ENCODE results near the gene C17orf100.

Gene C17orf100

DNA sequence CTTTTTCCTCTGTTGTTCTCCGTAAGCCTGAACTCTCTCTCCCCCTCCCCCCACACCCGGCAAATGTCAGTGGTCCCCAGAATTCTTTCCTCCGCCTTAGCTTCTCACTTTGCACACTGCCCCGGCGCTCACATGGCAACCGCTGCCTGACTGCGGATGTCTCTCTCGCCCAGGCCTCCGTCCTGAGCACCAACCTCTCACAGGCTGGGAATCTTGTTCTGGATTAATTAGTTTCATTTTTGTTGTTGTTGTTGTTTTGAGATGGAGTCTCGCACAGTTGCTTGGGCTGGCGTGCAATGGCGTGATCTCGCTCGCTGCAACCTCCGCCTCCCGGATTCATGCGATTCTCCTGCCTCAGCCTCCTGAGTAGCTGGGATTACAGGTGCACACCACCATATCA lies 16.7 kb downstream of the C17orf100 start:
- DNase-seq (ENCODE audit: low read depth in 1 of 2, low spot score in 1 of 2), result no peak

GRCh38 chr17:6668727-6669425 lies 17.3 kb downstream of the C17orf100 start:
- DNase-seq (ENCODE audit: low read depth in 1 of 2, low spot score in 1 of 2), result no peak

GRCh38 chr17:6669479-6670212 lies 18.1 kb downstream of the C17orf100 start:
- DNase-seq (ENCODE audit: low read depth in 1 of 2, low spot score in 1 of 2), result no peak

DNA sequence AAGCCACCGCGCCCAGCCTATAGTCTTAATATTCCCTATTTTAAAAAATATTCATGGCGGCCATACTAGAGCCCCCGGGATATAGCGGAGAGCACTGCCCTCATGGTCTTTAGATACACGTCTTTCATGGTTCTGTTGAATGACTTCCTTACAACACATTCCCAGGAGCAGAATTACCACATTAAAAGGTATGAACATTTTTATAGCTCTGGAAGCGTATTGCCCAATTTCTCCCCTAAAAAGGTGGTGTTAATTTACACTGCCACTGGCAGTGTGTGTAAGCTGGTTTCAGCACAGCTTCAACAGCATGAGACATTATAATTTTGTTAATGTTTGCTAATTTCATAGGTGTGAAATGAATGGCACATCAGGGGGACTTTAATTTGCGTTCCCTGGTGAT lies 19.0 kb downstream of the C17orf100 start:
- no peak for DNase-seq (ENCODE audit: low read depth in 1 of 2, low spot score in 1 of 2)

GRCh38 chr17:6670999-6671398 lies 19.4 kb downstream of the C17orf100 start:
- no peak for DNase-seq (ENCODE audit: low read depth in 1 of 2, low spot score in 1 of 2)

DNA sequence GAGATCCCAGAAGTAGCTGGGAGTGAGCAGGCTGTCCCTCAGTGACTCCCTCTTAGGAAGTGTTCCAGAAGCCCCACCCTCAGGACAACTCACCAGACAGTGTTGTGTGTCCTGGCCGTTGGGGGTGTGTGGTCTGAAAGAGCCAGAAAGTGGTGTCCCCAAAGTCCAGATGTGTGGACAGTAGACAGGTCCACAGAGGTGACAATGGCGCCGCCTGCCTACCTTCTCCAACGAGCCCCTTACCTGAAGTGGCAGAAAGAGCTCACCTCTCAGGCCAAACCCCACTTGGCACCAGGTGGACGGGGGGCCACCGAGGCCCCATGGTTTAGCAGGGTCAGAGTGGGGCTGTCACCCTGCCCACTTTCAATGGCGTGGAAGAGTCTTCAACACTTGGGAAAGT lies 19.9 kb downstream of the C17orf100 start:
- no peak for DNase-seq (ENCODE audit: low read depth in 1 of 2, low spot score in 1 of 2)

DNA sequence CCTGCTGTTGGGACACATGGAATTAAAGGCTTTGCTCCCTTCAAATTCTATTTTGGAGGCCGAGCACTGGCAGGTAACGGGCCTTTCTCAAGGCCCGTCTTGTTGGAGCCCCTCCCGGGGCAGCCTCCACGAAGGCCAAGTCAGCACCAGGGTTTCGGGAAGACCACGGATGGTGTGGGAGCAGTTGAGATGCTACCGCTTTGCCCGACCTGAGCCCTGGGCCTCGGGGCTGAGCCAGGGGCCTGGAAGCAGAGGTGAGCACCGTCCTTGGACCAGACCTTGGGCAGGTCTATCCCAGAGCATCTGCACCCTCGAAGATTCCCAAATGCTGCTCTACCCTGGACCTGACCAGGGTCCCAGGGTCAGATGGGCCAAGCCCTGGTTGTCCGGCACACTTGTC lies 23.0 kb downstream of the C17orf100 start:
- no peak for DNase-seq (ENCODE audit: low read depth in 1 of 2, low spot score in 1 of 2)

- DNase-seq (ENCODE audit: low read depth in 1 of 2, low spot score in 1 of 2), result no peak
These were observed 23.8 kb downstream of the C17orf100 start for GRCh38 chr17:6675201-6675825.

- no peak for DNase-seq (ENCODE audit: low read depth in 1 of 2, low spot score in 1 of 2)
These were observed 25.2 kb downstream of the C17orf100 start for GRCh38 chr17:6676802-6677157.

DNA sequence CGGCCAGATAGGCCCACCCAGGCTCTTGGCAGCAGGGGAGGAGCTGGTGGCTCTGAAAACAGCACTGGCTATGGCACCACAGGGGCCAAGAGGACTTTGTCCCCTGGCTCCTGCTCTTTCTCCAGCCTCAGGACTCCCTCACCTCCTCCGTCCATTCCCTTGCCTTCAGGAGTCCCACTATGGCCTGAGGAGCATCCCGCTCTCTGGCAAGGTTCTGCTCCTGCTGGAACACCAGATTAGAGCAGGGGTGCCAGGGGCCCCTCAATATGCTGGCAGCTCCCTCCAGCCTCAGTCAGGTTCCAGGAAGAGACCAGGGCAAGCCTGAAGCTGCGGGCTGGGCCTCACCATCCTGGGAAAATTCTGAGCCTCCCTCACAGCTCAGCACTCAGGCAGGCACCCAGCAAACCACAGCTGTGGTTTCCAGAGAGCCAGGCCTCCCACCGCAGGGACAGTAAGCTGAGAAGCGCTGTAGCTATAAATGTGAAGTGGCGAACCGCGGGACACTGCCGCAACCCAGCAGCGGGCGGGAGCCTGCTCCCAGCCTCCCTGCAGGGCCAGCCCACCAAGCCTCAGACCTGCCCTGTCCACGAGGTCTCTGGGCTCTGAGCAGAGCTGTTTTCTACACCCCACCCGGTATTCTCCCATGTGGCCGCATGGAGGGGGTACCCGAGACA lies 25.7 kb downstream of the C17orf100 start:
- DNase-seq (ENCODE audit: low read depth in 1 of 2, low spot score in 1 of 2), result no peak

DNA sequence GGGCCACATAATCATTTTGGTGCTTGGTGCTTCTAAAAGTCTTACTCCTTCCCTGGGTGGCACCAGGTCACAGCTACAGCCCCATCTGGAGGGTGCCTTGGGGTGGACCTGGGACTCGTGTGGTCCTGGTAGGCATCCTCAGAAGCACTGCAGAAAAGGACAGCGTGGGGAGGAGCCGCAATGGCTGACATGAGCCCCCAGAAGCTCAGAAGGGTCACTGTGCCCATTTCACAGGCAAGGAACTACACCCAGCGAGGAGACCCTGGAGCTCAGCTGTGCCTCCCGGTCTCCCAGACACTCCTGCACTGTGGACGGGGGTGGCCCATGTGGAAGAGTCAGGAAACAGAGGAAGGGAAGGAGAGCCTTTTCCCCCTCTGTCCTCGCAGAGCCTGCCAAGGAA lies 26.4 kb downstream of the C17orf100 start:
- no peak for DNase-seq (ENCODE audit: low read depth in 1 of 2, low spot score in 1 of 2)

DNA sequence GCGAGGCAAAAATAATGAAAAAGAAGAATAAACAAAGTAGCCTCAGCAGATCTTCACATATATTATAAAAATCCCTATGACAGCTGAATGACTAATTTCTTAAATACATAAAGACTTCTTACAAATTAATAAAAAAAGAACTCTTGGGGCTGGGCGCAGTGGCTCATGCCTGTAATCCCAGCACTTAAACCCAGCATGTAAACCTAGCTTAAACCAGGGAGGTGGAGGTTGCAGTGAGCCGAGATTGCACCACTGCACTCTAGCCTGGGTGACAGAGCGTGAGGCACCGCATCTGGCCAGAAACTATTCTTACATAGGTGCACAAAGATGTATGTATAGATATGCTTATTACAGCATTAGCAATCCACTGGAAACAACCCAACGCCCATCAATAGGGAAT lies 27.7 kb downstream of the C17orf100 start:
- no peak for DNase-seq (ENCODE audit: low read depth in 1 of 2, low spot score in 1 of 2)

DNA sequence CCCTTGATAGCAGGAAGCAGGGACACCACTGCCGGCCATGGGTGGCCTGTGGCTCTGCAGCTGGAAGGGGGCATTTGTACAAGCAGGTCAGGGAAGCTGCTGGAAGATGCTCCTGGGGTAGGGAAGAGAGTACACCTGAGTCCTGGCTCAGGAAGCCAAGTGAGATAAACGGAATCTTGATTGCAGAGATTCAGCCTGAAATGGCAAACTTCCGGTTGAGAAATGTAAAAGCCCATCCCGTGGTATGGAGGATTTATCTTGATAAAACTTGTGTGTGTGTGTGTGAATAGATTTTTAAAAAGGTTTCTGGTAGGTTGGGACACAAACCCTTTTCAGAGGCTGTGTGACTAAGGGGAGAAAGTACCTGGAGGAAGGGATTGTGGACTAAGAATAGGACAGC lies 29.6 kb downstream of the C17orf100 start:
- DNase-seq (ENCODE audit: low read depth in 1 of 2, low spot score in 1 of 2), result no peak

- DNase-seq (ENCODE audit: low read depth in 1 of 2, low spot score in 1 of 2), result no peak
These were observed 30.1 kb downstream of the C17orf100 start for GRCh38 chr17:6681671-6682070.

- DNase-seq (ENCODE audit: low read depth in 1 of 2, low spot score in 1 of 2), result no peak
These were observed 30.8 kb downstream of the C17orf100 start for GRCh38 chr17:6682339-6682738.

GRCh38 chr17:6683081-6683684 lies 31.6 kb downstream of the C17orf100 start:
- DNase-seq (ENCODE audit: low read depth in 1 of 2, low spot score in 1 of 2), result no peak

DNA sequence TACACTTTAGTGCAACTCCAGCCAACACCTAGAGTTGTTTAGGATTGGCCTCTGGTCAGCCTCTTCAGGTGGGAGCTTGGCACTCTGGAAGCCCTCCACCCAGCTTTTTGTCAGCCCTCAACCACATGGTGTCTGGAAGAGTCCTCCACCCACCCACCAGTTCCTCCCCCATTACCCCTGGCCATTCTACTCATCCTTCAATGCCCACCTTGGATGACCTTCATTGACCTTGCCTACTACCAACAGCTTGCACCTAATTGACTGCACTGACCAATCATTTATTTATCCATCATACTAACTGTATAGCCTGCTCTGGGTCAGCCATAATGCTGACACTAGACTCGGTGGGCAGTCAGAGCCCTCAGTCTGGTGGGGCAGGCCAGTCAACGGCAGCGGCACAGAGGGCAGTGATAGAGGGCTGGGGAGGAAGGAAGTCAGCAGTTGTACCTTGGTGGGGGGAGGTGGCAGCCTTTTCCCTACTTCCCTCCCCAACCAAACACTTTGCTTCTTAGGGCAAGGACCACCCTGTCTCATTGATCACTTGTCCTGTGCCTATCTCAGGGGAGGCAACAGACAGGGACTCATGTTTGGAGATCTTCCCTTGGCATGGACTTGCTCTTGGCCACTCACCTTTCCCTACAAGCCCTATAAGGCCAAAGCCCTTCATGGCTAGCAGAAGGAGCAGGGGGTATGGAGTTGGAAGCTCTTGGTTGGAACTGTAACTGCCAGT lies 32.3 kb downstream of the C17orf100 start:
- DNase-seq (ENCODE audit: low read depth in 1 of 2, low spot score in 1 of 2), result no peak

DNA sequence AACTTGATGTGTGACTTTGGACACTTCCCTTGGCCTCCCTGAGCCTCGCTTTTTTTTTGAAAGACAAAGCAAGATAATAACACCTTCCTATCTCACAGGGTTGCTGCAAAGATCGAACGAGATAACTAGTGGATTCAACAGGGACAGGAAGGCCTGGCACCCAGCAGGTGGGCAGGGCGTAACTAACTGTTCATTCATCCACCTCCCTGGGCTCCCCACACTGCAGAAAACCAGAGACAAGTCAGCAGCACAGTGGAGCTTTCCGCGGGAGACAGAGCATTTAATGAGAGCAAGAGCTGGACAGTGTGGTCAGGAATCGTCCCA lies 32.9 kb downstream of the C17orf100 start:
- DNase-seq (ENCODE audit: low read depth in 1 of 2, low spot score in 1 of 2), result no peak

DNA sequence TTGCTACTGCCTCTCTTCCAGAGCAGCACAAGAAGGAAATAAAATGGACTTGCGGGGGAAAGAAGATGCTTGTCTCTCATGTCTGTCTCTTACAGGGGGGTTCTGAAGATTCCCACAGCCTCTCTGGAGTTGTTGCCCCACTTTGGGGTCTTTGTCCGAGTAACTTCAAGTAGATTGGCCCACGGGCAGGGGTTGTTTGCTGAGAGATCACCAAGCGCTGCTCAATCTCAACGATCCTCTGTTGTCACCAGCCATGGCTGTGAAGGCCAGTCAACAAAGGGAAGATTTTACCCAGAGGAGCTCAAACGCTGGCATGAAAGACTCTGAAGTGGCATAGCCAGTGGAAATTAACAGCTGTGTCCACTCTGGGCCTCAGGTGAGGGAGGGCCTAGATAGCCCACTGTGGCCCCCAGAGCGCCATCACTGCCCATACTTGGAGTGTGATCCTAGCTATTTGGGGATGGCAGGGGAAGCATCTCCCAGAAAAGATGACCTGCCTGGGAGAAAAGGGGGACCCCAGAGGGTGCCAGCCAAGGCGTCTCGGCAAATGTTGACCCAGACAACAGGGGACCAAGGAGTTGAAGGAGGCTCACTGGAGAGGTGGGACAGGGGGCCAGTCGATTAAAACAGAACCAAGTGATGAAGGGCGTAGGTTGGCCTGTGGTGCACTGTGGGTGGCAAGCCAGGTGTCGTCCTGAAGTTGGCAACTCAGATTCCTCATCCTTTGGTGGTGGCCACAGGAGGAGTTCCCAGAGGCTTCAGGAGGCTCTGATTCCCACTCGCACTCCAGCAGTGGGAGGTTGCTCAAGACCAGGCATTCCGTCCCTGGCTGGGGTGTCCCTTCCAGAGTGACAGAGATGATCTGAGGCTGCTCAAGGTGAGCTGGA lies 33.6 kb downstream of the C17orf100 start:
- DNase-seq (ENCODE audit: low read depth in 1 of 2, low spot score in 1 of 2), result no peak

DNA sequence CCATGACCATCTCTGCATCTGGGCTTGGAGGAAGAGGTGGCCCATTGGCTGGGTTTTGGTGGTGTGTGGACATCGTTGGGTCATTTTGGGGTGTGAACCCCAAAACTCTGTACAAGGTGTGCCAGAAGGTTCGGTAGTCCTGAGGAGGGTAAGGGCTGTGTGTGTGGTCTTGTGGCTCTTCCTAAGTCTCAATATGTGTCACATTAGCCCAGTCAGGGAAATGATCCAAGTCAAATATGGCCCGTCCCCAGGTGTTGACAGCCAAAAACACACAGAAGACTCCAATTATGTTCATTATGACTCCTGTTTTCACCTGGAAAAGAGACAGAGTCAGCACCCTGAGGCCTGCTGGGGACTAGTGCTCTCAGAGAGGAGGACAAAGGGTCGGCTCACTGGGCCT lies 34.5 kb downstream of the C17orf100 start:
- no peak for DNase-seq (ENCODE audit: low read depth in 1 of 2, low spot score in 1 of 2)

Data from stimulated activated CD4-positive, alpha-beta T cell treated with anti-CD3 and anti-CD28 coated beads, Interleukin-15, amount 100 ng/mL, for 1 hour (primary cell).